HCT116 (cell line): ENCODE measurements around the gene MID1. TPM values are rescaled to one million over a fixed set of nuclear protein-coding genes. Genes with fewer than 3 reads are reported as not detected.

Source experiments
- ATAC-seq: fragments of 200-7000 bp; cut with Tn5 transposase; 2 replicates; pipeline ENCODE4 v1.9.1; 2020; ENCODE audit warnings: mild to moderate bottlenecking, moderate library complexity
- BruUV-seq: library from RNA; stranded (reverse); fragments of 400-500 nt; replicated peaks from 2 replicates; lab custom pipeline; 2021; lab: Mats Ljungman, UMichigan
- CTCF ChIA-PET: fragments of 300-600 bp; sonication (Branson Sonifier 250); formaldehyde crosslinking; loops from one replicate; lab custom pipeline; 2021; ENCODE audit warnings: antibody characterized with exemption; lab: Charles Lee
- POLR2A ChIA-PET: fragments of 300-600, 350-600 bp; sonication (Branson Sonifier 250); formaldehyde crosslinking; loops from one replicate; lab custom pipeline; 2021; ENCODE audit warnings: antibody characterized with exemption; lab: Charles Lee
- RAD21 ChIA-PET, 2 experiments: fragments of 300-600 bp; sonication (Branson Sonifier 250); formaldehyde crosslinking; loops; one replicate each; lab custom pipeline; 2023; ENCODE audit warnings: low total read pairs in 2 of 2; ENCODE audit not compliant: uncharacterized antibody in 2 of 2, unreplicated experiment in 2 of 2, low non-redundant PET in 1 of 2; lab: Charles Lee
- DNase-seq: peaks from one replicate; pipeline ENCODE4 v3.0.0-alpha.2; 2010; ENCODE audit warnings: low read depth, low spot score
- H2AFZ ChIP-seq: fragments of 200-600 bp; shearing (Covaris generic), sonication (generic); 2 replicates; pipeline ENCODE4 v1.6.1; 2017; ENCODE audit warnings: low read depth, mixed run types, mixed read lengths, antibody characterized with exemption, low read length; ENCODE audit not compliant: poor library complexity, severe bottlenecking
- H3K27ac ChIP-seq: 2 replicates; pipeline ENCODE4 v1.5.1; 2012; ENCODE audit warnings: low read depth, low read length
- H3K27me3 ChIP-seq: fragments of 200-600 bp; sonication (generic); 2 replicates; pipeline ENCODE4 v1.6.1; 2016; ENCODE audit warnings: mixed run types, low read length, mixed read lengths; ENCODE audit not compliant: insufficient read depth
- H3K36me3 ChIP-seq, 2 experiments: fragments of 200-500 bp in 1 of 2; fragments of 200-600 bp in 1 of 2; sonication (Bioruptor generic) in 1 of 2; sonication (generic) in 1 of 2; 2 replicates each; pipeline versions ENCODE4 v1.5.1 to v1.6.1; 2014 to 2016; ENCODE audit warnings: low read length in 2 of 2, inconsistent platforms in 1 of 2, mixed read lengths in 1 of 2, mixed run types in 1 of 2; ENCODE audit not compliant: insufficient read depth in 2 of 2, control insufficient read depth in 1 of 2
- H3K4me1 ChIP-seq, 2 experiments: fragments of 200-600 bp in 1 of 2; sonication (generic) in 1 of 2; 2 replicates each; pipeline versions ENCODE4 v1.5.1 to v1.6.1; 2012 to 2017; ENCODE audit warnings: low read length in 2 of 2, inconsistent platforms in 1 of 2, mild to moderate bottlenecking in 1 of 2, mixed read lengths in 1 of 2, mixed run types in 1 of 2, moderate library complexity in 1 of 2; ENCODE audit not compliant: insufficient read depth in 2 of 2, control insufficient read depth in 1 of 2
- H3K4me2 ChIP-seq: fragments of 200-600 bp; sonication (generic); 2 replicates; pipeline ENCODE4 v1.6.1; 2017; ENCODE audit warnings: mixed run types, low read length, mixed read lengths
- H3K4me3 ChIP-seq, 2 experiments: fragments of 200-600 bp in 1 of 2; sonication (generic) in 1 of 2; replicated peaks in 1 of 2; 2 replicates each; pipeline ENCODE4 v1.5.1; 2011 to 2016; ENCODE audit warnings: low read length in 2 of 2, control low read depth in 1 of 2, low read depth in 1 of 2, mild to moderate bottlenecking in 1 of 2, mixed read lengths in 1 of 2, mixed run types in 1 of 2
- H3K79me2 ChIP-seq: fragments of 200-600 bp; sonication (generic); 2 replicates; pipeline ENCODE4 v1.6.1; 2017; ENCODE audit warnings: mild to moderate bottlenecking, mixed run types, low read length, moderate library complexity, mixed read lengths; ENCODE audit not compliant: insufficient read depth
- H3K9ac ChIP-seq: fragments of 200-600 bp; sonication (generic); 2 replicates; pipeline ENCODE4 v1.6.1; 2016; ENCODE audit warnings: low read length, mixed read lengths
- H3K9me2 ChIP-seq: fragments of 200-600 bp; sonication (generic), shearing (Covaris generic); 2 replicates; pipeline ENCODE4 v1.6.1; 2017; ENCODE audit warnings: mixed run types, mild to moderate bottlenecking, moderate library complexity; ENCODE audit not compliant: insufficient read depth
- H3K9me3 ChIP-seq, 2 experiments: fragments of 200-500 bp in 1 of 2; fragments of 200-600 bp in 1 of 2; sonication (Bioruptor generic) in 1 of 2; sonication (generic) in 1 of 2; 2 replicates each; pipeline ENCODE4 v1.6.1; 2014 to 2017; ENCODE audit warnings: low read length in 2 of 2, mixed read lengths in 2 of 2, inconsistent platforms in 1 of 2, low read depth in 1 of 2, mild to moderate bottlenecking in 1 of 2, mixed run types in 1 of 2, moderate library complexity in 1 of 2; ENCODE audit not compliant: control insufficient read depth in 1 of 2, insufficient read depth in 1 of 2
- H4K20me1 ChIP-seq: fragments of 200-600 bp; sonication (generic), shearing (Covaris generic); 2 replicates; pipeline ENCODE4 v1.6.1; 2017; ENCODE audit warnings: mixed run types, mild to moderate bottlenecking, moderate library complexity; ENCODE audit not compliant: insufficient read depth
- CBX3 ChIP-seq: IDR thresholded peaks from 2 replicates; pipeline ENCODE4 v1.6.1; 2012; ENCODE audit warnings: low read depth
- ELF1 ChIP-seq: IDR thresholded peaks from 2 replicates; pipeline ENCODE4 v1.6.1; 2012; ENCODE audit warnings: low read depth, borderline replicate concordance
- EZH2 ChIP-seq: fragments of 200-600 bp; sonication (generic); IDR thresholded peaks from 2 replicates; pipeline ENCODE4 v1.6.1; 2017; ENCODE audit warnings: antibody characterized with exemption, mixed run types
- JUND ChIP-seq: IDR thresholded peaks from 2 replicates; pipeline ENCODE4 v1.6.1; 2012
- POLR2A ChIP-seq: IDR thresholded peaks from 2 replicates; pipeline ENCODE4 v1.7.0; 2011; ENCODE audit warnings: borderline replicate concordance; ENCODE audit not compliant: insufficient read depth, insufficient read length; ENCODE audit errors: extremely low read depth
- RAD21 ChIP-seq: IDR thresholded peaks from 2 replicates; pipeline ENCODE4 v1.6.1; 2012; ENCODE audit warnings: low read depth, mild to moderate bottlenecking
- YY1 ChIP-seq: IDR thresholded peaks from 2 replicates; pipeline ENCODE4 v1.6.1; 2011; ENCODE audit warnings: low read length, low read depth, moderate library complexity, mild to moderate bottlenecking; ENCODE audit not compliant: insufficient replicate concordance; ENCODE audit errors: extremely low read depth
- ZBTB33 ChIP-seq: IDR thresholded peaks from 2 replicates; pipeline ENCODE4 v1.6.1; 2011; ENCODE audit warnings: mild to moderate bottlenecking, low read length, moderate library complexity; ENCODE audit not compliant: insufficient replicate concordance; ENCODE audit errors: extremely low read depth
- intact Hi-C: fragments of 100-400 bp; cut with micrococcal nuclease; formaldehyde crosslinking; loops from 2 replicates; pipeline ENCODE4 v1.10.0; 2022
- total RNA-seq: library from RNA; stranded (reverse); gene quantifications from one replicate; pipeline ENCODE4 v1.2.1, GENCODE V29; 2021; ENCODE audit not compliant: unreplicated experiment
- TF ChIP-seq, protein P1 (sequence below), 3 experiments: fragments of 200-600 bp in 1 of 3; sonication (generic) in 1 of 3; IDR thresholded peaks in 2 of 3; conservative IDR thresholded peaks in 1 of 3; 2 replicates each; pipeline ENCODE4 v1.5.1; 2012 to 2017; ENCODE audit warnings: low read depth in 2 of 3, low read length in 2 of 3, antibody characterized with exemption in 1 of 3, borderline replicate concordance in 1 of 3, control low read depth in 1 of 3, mild to moderate bottlenecking in 1 of 3, mixed read lengths in 1 of 3, mixed run types in 1 of 3, moderate library complexity in 1 of 3; ENCODE audit not compliant: insufficient read depth in 1 of 3

The MID1 gene
- total RNA-seq, 1 experiment from 2014 or later: 48.8 TPM

GRCh38 chrX:10518073-10518472 is 102.3 kb downstream of the MID1 start:
- POLR2A ChIA-PET: no interaction called here
- no peaks in the 10 kb centered on the region for H3K9me2 ChIP-seq
- no peak overlapping the region for H3K4me2 ChIP-seq
- H4K20me1 ChIP-seq: no peaks in the 10 kb centered on the region
- TF ChIP-seq RAD21 (no peak), CBX3 (no peak), JUND (no peak), ZBTB33 (no peak), POLR2A (no peak), ELF1 (no peak), YY1 (no peak), EZH2 (no peak)
- TF ChIP-seq, protein P1, sequence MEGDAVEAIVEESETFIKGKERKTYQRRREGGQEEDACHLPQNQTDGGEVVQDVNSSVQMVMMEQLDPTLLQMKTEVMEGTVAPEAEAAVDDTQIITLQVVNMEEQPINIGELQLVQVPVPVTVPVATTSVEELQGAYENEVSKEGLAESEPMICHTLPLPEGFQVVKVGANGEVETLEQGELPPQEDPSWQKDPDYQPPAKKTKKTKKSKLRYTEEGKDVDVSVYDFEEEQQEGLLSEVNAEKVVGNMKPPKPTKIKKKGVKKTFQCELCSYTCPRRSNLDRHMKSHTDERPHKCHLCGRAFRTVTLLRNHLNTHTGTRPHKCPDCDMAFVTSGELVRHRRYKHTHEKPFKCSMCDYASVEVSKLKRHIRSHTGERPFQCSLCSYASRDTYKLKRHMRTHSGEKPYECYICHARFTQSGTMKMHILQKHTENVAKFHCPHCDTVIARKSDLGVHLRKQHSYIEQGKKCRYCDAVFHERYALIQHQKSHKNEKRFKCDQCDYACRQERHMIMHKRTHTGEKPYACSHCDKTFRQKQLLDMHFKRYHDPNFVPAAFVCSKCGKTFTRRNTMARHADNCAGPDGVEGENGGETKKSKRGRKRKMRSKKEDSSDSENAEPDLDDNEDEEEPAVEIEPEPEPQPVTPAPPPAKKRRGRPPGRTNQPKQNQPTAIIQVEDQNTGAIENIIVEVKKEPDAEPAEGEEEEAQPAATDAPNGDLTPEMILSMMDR (IDR thresholded peaks at IDR 0.05 in 2 of 3, conservative IDR thresholded peaks at IDR 0.05 in 1 of 3; ENCODE audit: borderline replicate concordance in 1 of 3, insufficient read depth in 1 of 3, low read depth in 2 of 3, low read length in 2 of 3): no peak
- TF ChIP-seq, all 23 proteins: peak for 0
- Histone ChIP-seq H3K9ac (no peak overlapping the region), H3K36me3 (no peaks in the 10 kb centered on the region), H3K27ac (no peak overlapping the region), H3K27me3 (no peaks in the 10 kb centered on the region), H3K4me1 (no peaks in the 10 kb centered on the region; a peak in 1 of 4 replicates), H3K9me3 (no peaks in the 10 kb centered on the region), H3K4me3 (no peak overlapping the region), H3K79me2 (peaks cover 11% of the 10 kb centered on the region), H2AFZ (no peak overlapping the region)
- no peak for DNase-seq
- intact Hi-C loops: no loop called here
- no TSS peak for BruUV-seq
- RAD21 ChIA-PET: no interaction called here
- ATAC-seq: no peak
- CTCF ChIA-PET: no interaction called here
